ENCODE results near the gene NUDT16L1.

The NUDT16L1 gene

GRCh38 chr16:4677994-4678393, 15.4 kb upstream of the NUDT16L1 start:
- no peaks in the 10 kb centered on the region for H3K27me3 ChIP-seq (ENCODE audit: insufficient read depth, low read length, poor library complexity, severe bottlenecking)
- H3F3A ChIP-seq (ENCODE audit: low read depth) = no peaks in the 10 kb centered on the region
- no peak overlapping the region for H3K4me3 ChIP-seq (ENCODE audit: low read length, poor library complexity, severe bottlenecking)
- H3K36me3 ChIP-seq (ENCODE audit: insufficient read depth, low read length) = no peaks in the 10 kb centered on the region
- TF ChIP-seq EZH2phosphoT487 (IDR thresholded peaks at IDR 0.05; ENCODE audit: borderline replicate concordance) = no peak
- TF ChIP-seq, protein P1, sequence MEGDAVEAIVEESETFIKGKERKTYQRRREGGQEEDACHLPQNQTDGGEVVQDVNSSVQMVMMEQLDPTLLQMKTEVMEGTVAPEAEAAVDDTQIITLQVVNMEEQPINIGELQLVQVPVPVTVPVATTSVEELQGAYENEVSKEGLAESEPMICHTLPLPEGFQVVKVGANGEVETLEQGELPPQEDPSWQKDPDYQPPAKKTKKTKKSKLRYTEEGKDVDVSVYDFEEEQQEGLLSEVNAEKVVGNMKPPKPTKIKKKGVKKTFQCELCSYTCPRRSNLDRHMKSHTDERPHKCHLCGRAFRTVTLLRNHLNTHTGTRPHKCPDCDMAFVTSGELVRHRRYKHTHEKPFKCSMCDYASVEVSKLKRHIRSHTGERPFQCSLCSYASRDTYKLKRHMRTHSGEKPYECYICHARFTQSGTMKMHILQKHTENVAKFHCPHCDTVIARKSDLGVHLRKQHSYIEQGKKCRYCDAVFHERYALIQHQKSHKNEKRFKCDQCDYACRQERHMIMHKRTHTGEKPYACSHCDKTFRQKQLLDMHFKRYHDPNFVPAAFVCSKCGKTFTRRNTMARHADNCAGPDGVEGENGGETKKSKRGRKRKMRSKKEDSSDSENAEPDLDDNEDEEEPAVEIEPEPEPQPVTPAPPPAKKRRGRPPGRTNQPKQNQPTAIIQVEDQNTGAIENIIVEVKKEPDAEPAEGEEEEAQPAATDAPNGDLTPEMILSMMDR (conservative IDR thresholded peaks at IDR 0.05; ENCODE audit: low read length) = no peak
- no peak overlapping the region for H3K9ac ChIP-seq (ENCODE audit: low read depth, low read length, poor library complexity, severe bottlenecking)
- no peaks in the 10 kb centered on the region for H3K9me3 ChIP-seq (ENCODE audit: insufficient read depth, low read depth, low read length)
- no peak overlapping the region for H2AFZ ChIP-seq (ENCODE audit: low read length)
- H4K20me1 ChIP-seq (ENCODE audit: insufficient read depth, low read length, poor library complexity, severe bottlenecking) = no peaks in the 10 kb centered on the region
- no peak overlapping the region for H3K4me2 ChIP-seq (ENCODE audit: low read depth, low read length, poor library complexity, severe bottlenecking)
- H3K9me2 ChIP-seq (replicated peaks; ENCODE audit: low read depth, low read length) = no peaks in the 10 kb centered on the region
- peaks cover 13% of the 10 kb centered on the region for H3K4me1 ChIP-seq (ENCODE audit: insufficient read depth, low read length, poor library complexity, severe bottlenecking)
- no peaks in the 10 kb centered on the region for H3K79me2 ChIP-seq (ENCODE audit: insufficient read depth, low read length)

DNA sequence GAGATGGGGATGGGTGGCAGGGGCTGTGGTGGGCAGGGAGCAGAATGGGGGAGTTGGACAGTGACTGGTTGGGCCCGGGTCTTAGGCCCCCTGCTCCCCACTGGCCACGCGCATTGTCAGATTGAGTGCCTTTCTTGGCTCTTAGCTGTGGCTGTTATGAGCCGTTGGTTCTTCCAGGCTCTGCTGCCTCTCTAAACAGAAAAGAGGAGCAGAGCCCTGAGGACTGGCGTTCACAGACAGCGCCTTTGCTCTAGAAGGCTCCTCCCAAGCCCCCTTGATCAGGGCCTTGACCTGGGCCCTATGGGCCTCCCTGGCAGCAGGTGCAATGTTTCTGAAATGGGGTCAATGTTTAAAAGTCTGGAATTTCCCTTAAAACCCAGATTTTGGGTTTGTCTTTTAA, 14.8 kb upstream of the NUDT16L1 start:
- H4K20me1 ChIP-seq (ENCODE audit: insufficient read depth, low read length, poor library complexity, severe bottlenecking) = no peaks in the 10 kb centered on the region
- no peaks in the 10 kb centered on the region for H3K9me3 ChIP-seq (ENCODE audit: insufficient read depth, low read depth, low read length)
- no peak overlapping the region for H3K9ac ChIP-seq (ENCODE audit: low read depth, low read length, poor library complexity, severe bottlenecking)
- H3K27me3 ChIP-seq (ENCODE audit: insufficient read depth, low read length, poor library complexity, severe bottlenecking) = no peaks in the 10 kb centered on the region
- no peak overlapping the region for H3K4me3 ChIP-seq (ENCODE audit: low read length, poor library complexity, severe bottlenecking)
- TF ChIP-seq EZH2phosphoT487 (IDR thresholded peaks at IDR 0.05; ENCODE audit: borderline replicate concordance) = no peak
- TF ChIP-seq, protein P1 (conservative IDR thresholded peaks at IDR 0.05; ENCODE audit: low read length) = no peak
- no peaks in the 10 kb centered on the region for H3K79me2 ChIP-seq (ENCODE audit: insufficient read depth, low read length)
- H3F3A ChIP-seq (ENCODE audit: low read depth) = no peaks in the 10 kb centered on the region
- peaks cover 13% of the 10 kb centered on the region for H3K4me1 ChIP-seq (ENCODE audit: insufficient read depth, low read length, poor library complexity, severe bottlenecking)
- H3K9me2 ChIP-seq (replicated peaks; ENCODE audit: low read depth, low read length) = no peaks in the 10 kb centered on the region
- no peaks in the 10 kb centered on the region for H3K36me3 ChIP-seq (ENCODE audit: insufficient read depth, low read length)
- H3K4me2 ChIP-seq (ENCODE audit: low read depth, low read length, poor library complexity, severe bottlenecking) = no peak overlapping the region
- no peak overlapping the region for H2AFZ ChIP-seq (ENCODE audit: low read length)

DNA sequence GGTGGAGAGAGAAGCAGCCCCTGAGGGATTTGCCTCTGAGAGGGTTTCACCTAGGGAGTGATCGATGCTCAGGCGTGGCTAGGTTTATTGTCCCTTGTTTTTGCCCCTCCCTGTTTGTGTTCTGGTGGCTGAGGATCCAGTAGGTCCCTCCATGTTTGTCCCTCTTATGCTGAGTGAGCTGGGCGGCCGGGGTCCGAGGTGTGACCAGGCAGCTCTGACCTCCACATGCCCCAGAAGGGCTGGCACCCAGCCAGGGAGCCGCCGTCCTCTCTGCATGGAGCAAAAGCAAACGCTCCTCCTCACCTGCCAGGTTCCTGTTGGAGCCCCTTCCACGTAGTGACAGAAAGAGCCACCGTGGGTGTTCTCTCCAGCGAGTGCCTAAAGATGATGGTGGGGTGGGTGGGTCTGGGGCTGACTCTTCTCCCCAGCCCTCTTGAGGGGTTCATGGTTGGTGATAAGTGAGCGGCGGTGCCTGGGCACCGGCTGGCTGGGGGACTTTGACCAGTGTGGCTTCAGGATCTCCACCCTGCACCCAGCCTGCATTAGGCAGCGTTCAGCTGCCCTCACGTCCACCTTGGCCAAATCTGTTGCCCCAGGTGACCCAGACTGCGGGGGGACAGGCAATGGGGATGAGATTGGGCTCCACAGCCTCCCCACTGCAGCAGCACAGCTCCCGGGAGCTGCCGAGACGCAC, 14.1 kb upstream of the NUDT16L1 start:
- TF ChIP-seq, protein P1 (conservative IDR thresholded peaks at IDR 0.05; ENCODE audit: low read length) = no peak
- TF ChIP-seq EZH2phosphoT487 (IDR thresholded peaks at IDR 0.05; ENCODE audit: borderline replicate concordance) = no peak
- no peaks in the 10 kb centered on the region for H4K20me1 ChIP-seq (ENCODE audit: insufficient read depth, low read length, poor library complexity, severe bottlenecking)
- H3K4me1 ChIP-seq (ENCODE audit: insufficient read depth, low read length, poor library complexity, severe bottlenecking) = peaks cover 13% of the 10 kb centered on the region
- H3K9me3 ChIP-seq (ENCODE audit: insufficient read depth, low read depth, low read length) = no peaks in the 10 kb centered on the region
- H3K9ac ChIP-seq (ENCODE audit: low read depth, low read length, poor library complexity, severe bottlenecking) = no peak overlapping the region
- no peak overlapping the region for H2AFZ ChIP-seq (ENCODE audit: low read length)
- no peaks in the 10 kb centered on the region for H3K36me3 ChIP-seq (ENCODE audit: insufficient read depth, low read length)
- H3K4me3 ChIP-seq (ENCODE audit: low read length, poor library complexity, severe bottlenecking) = no peak overlapping the region
- H3K27me3 ChIP-seq (ENCODE audit: insufficient read depth, low read length, poor library complexity, severe bottlenecking) = no peaks in the 10 kb centered on the region
- H3F3A ChIP-seq (ENCODE audit: low read depth) = no peaks in the 10 kb centered on the region
- no peaks in the 10 kb centered on the region for H3K9me2 ChIP-seq (replicated peaks; ENCODE audit: low read depth, low read length)
- H3K79me2 ChIP-seq (ENCODE audit: insufficient read depth, low read length) = no peaks in the 10 kb centered on the region
- no peak overlapping the region for H3K4me2 ChIP-seq (ENCODE audit: low read depth, low read length, poor library complexity, severe bottlenecking)
